Cardiac septum (tissue), 1 donor: ENCODE measurements around the gene NIM1K. TPM values are rescaled to one million over a fixed set of nuclear protein-coding genes. Genes with fewer than 3 reads are reported as not detected.

Source experiments
- DNase-seq: peaks from one replicate; pipeline ENCODE4 v3.0.0-alpha.2; 2020; ENCODE audit warnings: low spot score
- intact Hi-C: fragments of 100-400 bp; cut with DNase I; formaldehyde crosslinking; loops from one replicate; pipeline ENCODE4 v1.14.0; 2022
- total RNA-seq: library from RNA; stranded (reverse); fragmentation: NEBNext Ultra II Directional; extraction: Animal tissue kit (Norgen Biotek cat#: 25700); gene quantifications from one replicate; pipeline ENCODE4 v1.2.1, GENCODE V29; 2021
- donor health status: DM: no; HTN: no; CAD: no.

Gene NIM1K
- total RNA-seq, 1 donor from 2014 or later, result 0.08 TPM

GRCh38 chr5:43268188-43268820, 76.3 kb downstream of the NIM1K start:
- DNase-seq, result no peak
- intact Hi-C loops, result no loop called here

- DNase-seq, result no peak
- intact Hi-C loops, result no loop called here
These were observed 78.6 kb downstream of the NIM1K start for GRCh38 chr5:43270645-43271044.

GRCh38 chr5:43273552-43273951, 81.5 kb downstream of the NIM1K start:
- DNase-seq, result no peak
- intact Hi-C loops, result no loop called here

- DNase-seq, result no peak
- intact Hi-C loops, result no loop called here
These were observed 82.5 kb downstream of the NIM1K start for GRCh38 chr5:43274435-43275114.

- DNase-seq, result no peak
- intact Hi-C loops, result no loop called here
These were observed 83.4 kb downstream of the NIM1K start for GRCh38 chr5:43275391-43275790.

GRCh38 chr5:43279548-43280274, 87.7 kb downstream of the NIM1K start:
- intact Hi-C loops, result no loop called here
- DNase-seq, result no peak

GRCh38 chr5:43281840-43282658, 90.0 kb downstream of the NIM1K start:
- intact Hi-C loops, result no loop called here
- no peak for DNase-seq

GRCh38 chr5:43286623-43287022, 94.6 kb downstream of the NIM1K start:
- DNase-seq, result no peak
- intact Hi-C loops, result no loop called here

GRCh38 chr5:43287493-43287892, 95.5 kb downstream of the NIM1K start:
- intact Hi-C loops, result no loop called here
- DNase-seq, result no peak

- intact Hi-C loops, result no loop called here
- no peak for DNase-seq
These were observed 96.3 kb downstream of the NIM1K start for GRCh38 chr5:43288269-43288831.

GRCh38 chr5:43290726-43291125, 98.7 kb downstream of the NIM1K start:
- intact Hi-C loops, result no loop called here

GRCh38 chr5:43294226-43294625, 102.2 kb downstream of the NIM1K start:
- intact Hi-C loops, result no loop called here
- no peak for DNase-seq

More at GRCh38 chr5:43290726-43291125, 98.7 kb downstream of the NIM1K start:
- no peak for DNase-seq

GRCh38 chr5:43295202-43295601, 103.2 kb downstream of the NIM1K start:
- DNase-seq, result no peak
- intact Hi-C loops, result no loop called here

GRCh38 chr5:43296835-43297234, 104.8 kb downstream of the NIM1K start:
- no peak for DNase-seq
- intact Hi-C loops, result no loop called here

GRCh38 chr5:43298443-43298842, 106.4 kb downstream of the NIM1K start:
- intact Hi-C loops, result no loop called here
- no peak for DNase-seq

GRCh38 chr5:43300112-43300511, 108.1 kb downstream of the NIM1K start:
- intact Hi-C loops, result no loop called here

GRCh38 chr5:43301653-43302091, 109.6 kb downstream of the NIM1K start:
- intact Hi-C loops, result no loop called here
- no peak for DNase-seq

More at GRCh38 chr5:43300112-43300511, 108.1 kb downstream of the NIM1K start:
- DNase-seq, result no peak

- intact Hi-C loops, result no loop called here
- DNase-seq, result no peak
These were observed 110.5 kb downstream of the NIM1K start for GRCh38 chr5:43302481-43302880.

GRCh38 chr5:43303242-43303641, 111.2 kb downstream of the NIM1K start:
- no peak for DNase-seq
- intact Hi-C loops, result no loop called here

- DNase-seq, result no peak
- intact Hi-C loops, result no loop called here
These were observed 112.5 kb downstream of the NIM1K start for GRCh38 chr5:43304525-43304924.
